GM12878 (cell line): Measurements from ENCODE around the gene ADD2. TPM values are rescaled to one million over a fixed set of nuclear protein-coding genes. Genes with fewer than 3 reads are reported as not detected.

ENCODE experiments used
- ATAC-seq: fragments of 200-7000 bp; cut with Tn5 transposase; 3 replicates; pipeline ENCODE4 v1.9.1; 2020; ENCODE audit warnings: mild to moderate bottlenecking, moderate library complexity
- Bru-seq: library from RNA; stranded (reverse); fragments of 400-500 nt; gene quantifications from one replicate; lab custom pipeline; 2021; lab: Mats Ljungman, UMichigan
- BruChase-seq, 2 experiments: library from RNA; stranded (reverse); fragments of 400-500 nt; gene quantifications; one replicate each; lab custom pipeline; 2021; lab: Mats Ljungman, UMichigan
- BruUV-seq: library from RNA; stranded (reverse); fragments of 400-500 nt; replicated peaks from 2 replicates; lab custom pipeline; 2021; lab: Mats Ljungman, UMichigan
- CTCF ChIA-PET: fragments of 300-600 bp; sonication (Branson Sonifier 250); formaldehyde crosslinking; extraction: SDS; loops from one replicate; lab custom pipeline; 2021; ENCODE audit warnings: inconsistent platforms; lab: Yijun Ruan, JAX
- POLR2A ChIA-PET: fragments of 350-600 bp; formaldehyde crosslinking; extraction: SDS; loops from one replicate; lab custom pipeline; 2021; ENCODE audit warnings: inconsistent platforms; lab: Charles Lee
- RAD21 ChIA-PET: fragments of 300-600 bp; sonication (Branson Sonifier 250); formaldehyde crosslinking; loops from one replicate; lab custom pipeline; 2023; ENCODE audit warnings: antibody characterized with exemption; ENCODE audit not compliant: unreplicated experiment; lab: Charles Lee
- SMC1A ChIA-PET: fragments of 300-600 bp; sonication (Branson Sonifier 250); formaldehyde crosslinking; loops from one replicate; lab custom pipeline; 2023; ENCODE audit not compliant: unreplicated experiment, uncharacterized antibody; lab: Charles Lee
- DNase-seq: peaks from one replicate; pipeline ENCODE4 v3.0.0-alpha.2; 2011; ENCODE audit warnings: low read depth, low spot score
- FAIRE-seq: peaks from 3 replicates; lab custom pipeline; 2011; peaks lifted over from hg19 to GRCh38; lab: Jason Lieb, UNC
- H2AFZ ChIP-seq: 2 replicates; pipeline ENCODE4 v1.6.0; 2011; ENCODE audit warnings: low read depth, low read length, control low read depth; ENCODE audit not compliant: control insufficient read depth
- H3K27ac ChIP-seq: 2 replicates; pipeline ENCODE4 v1.5.1; 2011; ENCODE audit warnings: control low read depth; ENCODE audit not compliant: control insufficient read depth, insufficient read depth
- H3K27me3 ChIP-seq, 2 experiments: replicated peaks in 1 of 2; 2 replicates each; pipeline versions ENCODE4 v1.6.0 to v1.6.1; 2011; ENCODE audit warnings: low read length in 1 of 2; ENCODE audit not compliant: control insufficient read depth in 2 of 2, insufficient read depth in 2 of 2
- H3K36me3 ChIP-seq, 2 experiments: 2 replicates each; pipeline ENCODE4 v1.5.1; 2011; ENCODE audit warnings: low read length in 1 of 2; ENCODE audit not compliant: control insufficient read depth in 2 of 2, insufficient read depth in 2 of 2
- H3K4me1 ChIP-seq: 2 replicates; pipeline ENCODE4 v1.6.1; 2011; ENCODE audit warnings: mild to moderate bottlenecking, low read length, moderate library complexity, mixed read lengths; ENCODE audit not compliant: control insufficient read depth, insufficient read depth
- H3K4me2 ChIP-seq: 2 replicates; pipeline ENCODE4 v1.6.0; 2011; ENCODE audit warnings: control low read depth; ENCODE audit not compliant: control insufficient read depth, insufficient read depth
- H3K4me3 ChIP-seq: fragments of 200-600 bp; sonication (generic); 2 replicates; pipeline ENCODE4 v1.5.1; 2016
- H3K79me2 ChIP-seq: 2 replicates; pipeline ENCODE4 v1.6.0; 2011; ENCODE audit warnings: low read length; ENCODE audit not compliant: control insufficient read depth, insufficient read depth
- H3K9ac ChIP-seq: 2 replicates; pipeline ENCODE4 v1.8.0; 2011; ENCODE audit warnings: low read length, control low read depth, mixed read lengths; ENCODE audit not compliant: control insufficient read depth, insufficient read depth
- H3K9me3 ChIP-seq: replicated peaks from 3 replicates; pipeline ENCODE4 v1.5.1; 2011; ENCODE audit warnings: mild to moderate bottlenecking, low read length; ENCODE audit not compliant: control insufficient read depth, insufficient read depth
- H4K20me1 ChIP-seq: 2 replicates; pipeline ENCODE4 v1.6.0; 2011; ENCODE audit not compliant: control insufficient read depth, insufficient read depth
- CTCF ChIP-seq, 3 experiments: IDR thresholded peaks in 2 of 3; conservative IDR thresholded peaks in 1 of 3; 2 replicates each; pipeline ENCODE4 v1.5.1; 2011; ENCODE audit warnings: low read depth in 3 of 3, low read length in 3 of 3, mild to moderate bottlenecking in 3 of 3, control low read depth in 2 of 3, moderate library complexity in 2 of 3, inconsistent platforms in 1 of 3, mixed read lengths in 1 of 3; ENCODE audit not compliant: control insufficient read depth in 2 of 3, insufficient read depth in 1 of 3; ENCODE audit errors: extremely low read depth in 1 of 3
- DPF2 ChIP-seq: fragments of 450-650 bp; IDR thresholded peaks from 2 replicates; pipeline ENCODE4 v1.6.1; 2017; ENCODE audit warnings: mild to moderate bottlenecking
- EZH2 ChIP-seq: IDR thresholded peaks from 2 replicates; pipeline ENCODE4 v1.6.1; 2012; ENCODE audit warnings: low read depth, mild to moderate bottlenecking, control low read depth, inconsistent platforms, low read length, borderline replicate concordance; ENCODE audit not compliant: control insufficient read depth
- SUZ12 ChIP-seq: fragments of 200-600 bp; sonication (generic); IDR thresholded peaks from one replicate; pipeline ENCODE4 v1.6.1; 2018; ENCODE audit warnings: antibody characterized with exemption, mild to moderate bottlenecking; ENCODE audit not compliant: unreplicated experiment
- YY1 ChIP-seq: IDR thresholded peaks from 2 replicates; pipeline ENCODE4 v1.6.1; 2011; ENCODE audit warnings: low read depth, mild to moderate bottlenecking, low read length
- WGBS: methylation state at CpG from one replicate; pipeline ENCODE4 v1.1.6; 2016; ENCODE audit warnings: low lambda C conversion rate; ENCODE audit not compliant: insufficient replicate concordance, insufficient coverage; ENCODE audit errors: missing lambda C conversion rate; 5-methylcytosine and 5-hydroxymethylcytosine counted together
- in situ Hi-C: fragments of 300-500 bp; cut with MboI; formaldehyde crosslinking; loops from 9 replicates; pipeline ENCODE4 v1.14.3; 2018; ENCODE audit warnings: mixed read lengths
- intact Hi-C: fragments of 100-400 bp; cut with micrococcal nuclease; formaldehyde crosslinking; loops from one replicate; pipeline ENCODE4 v1.14.2; 2022; ENCODE audit not compliant: unreplicated experiment
- long read RNA-seq, 2 experiments: library from polyadenylated mRNA; unstranded; transcript quantifications; one replicate each; pipeline ENCODE4 v2.0.0, GENCODE V29; 2019 to 2020
- polyA minus RNA-seq, 3 experiments: library from RNA; depleted of rRNA, polyadenylated mRNA; stranded (reverse); fragments of >200 nt; gene quantifications; 2 replicates each; pipeline ENCODE4 v1.2.3, GENCODE V29; 2011
- polyA plus RNA-seq, 11 experiments: library from polyadenylated mRNA; depleted of rRNA in 4 of 11; unstranded in 6 of 11; stranded (reverse) in 5 of 11; fragments of >200 nt; fragmentation: Nextera tagmentation in 4 of 11; fragmentation: Illumina TruSeq in 1 of 11; extraction: Ambion mirVana in 4 of 11; extraction: Trizol in 1 of 11; gene quantifications; 1 replicate in 1 of 11; 2 replicates in 10 of 11; pipeline versions ENCODE4 v1.2.1 to v1.2.3, GENCODE V29; 2011 to 2016; ENCODE audit warnings: inconsistent platforms in 2 of 11, missing spikeins in 2 of 11, low read depth in 1 of 11
- total RNA-seq, 4 experiments: library from RNA; depleted of rRNA in 3 of 4; stranded (reverse); fragments of >200 nt in 3 of 4; fragmentation: Illumina TruSeq in 1 of 4; extraction: Trizol in 1 of 4; gene quantifications; 2 replicates each; pipeline versions ENCODE4 v1.2.1 to v1.2.3, GENCODE V29; 2013 to 2021

The ADD2 gene
- not detected in 2 replicates for total RNA-seq (2013; cell fraction: nucleolus; rRNA removed)
- total RNA-seq (2014; rRNA removed) (not detected in 2 replicates), total RNA-seq (2014; rRNA removed; fragmentation: Illumina TruSeq; extraction: Trizol) (not detected in 2 replicates), total RNA-seq (2021) (0.08 and 0.19 TPM in 2 replicates), polyA plus RNA-seq (2011; rRNA removed) (not detected in 2 replicates), polyA plus RNA-seq (2014; fragmentation: Illumina TruSeq; extraction: Trizol) (not detected in 2 replicates), polyA plus RNA-seq (2014; fragmentation: Nextera tagmentation; extraction: Ambion mirVana) (not detected), polyA plus RNA-seq (2014; rRNA removed) (not detected in 2 replicates), polyA plus RNA-seq (2016; fragmentation: Nextera tagmentation; extraction: Ambion mirVana) (under 1 TPM; 0.05 to 0.13 TPM), polyA minus RNA-seq (2011; rRNA and poly(A)+ RNA removed) (0.15 and 0.22 TPM in 2 replicates), Bru-seq, nascent RNA (percentile 3 among the genes with signal in this experiment), BruChase-seq, experiment 1, labeled RNA remaining after a 6-hour chase (percentile 4 among the genes with signal in this experiment), BruChase-seq, experiment 2, labeled RNA remaining after a 2-hour chase (percentile 1 among the genes with signal in this experiment)
- polyA plus RNA-seq (2011; ENCODE audit: low read depth), result not detected
- polyA plus RNA-seq (2011; cell fraction: cytosol; rRNA removed), result 0.03 and 0.17 TPM in 2 replicates
- polyA plus RNA-seq (2011; cell fraction: nucleus; rRNA removed), result 0.07 TPM in 1 of 2 replicates, not detected in the other
- not detected in 2 replicates for polyA plus RNA-seq (2012)
- not detected in 2 replicates for polyA minus RNA-seq (2011; cell fraction: cytosol; rRNA and poly(A)+ RNA removed)
- under 0.01 TPM in 1 of 2 replicates, not detected in the other for polyA minus RNA-seq (2011; cell fraction: nucleus; rRNA and poly(A)+ RNA removed)
- long read RNA-seq, experiment 1, result 0 reads
- long read RNA-seq, experiment 2, result 0 reads

- intact Hi-C loops, result no loop called here
- ChIA-PET RAD21 (no interaction called here), SMC1A (interaction anchor here (1.5 kb wide), 1 partner anchor 101 kb away, joined by 4 read pairs; no protein-coding TSS in a partner anchor), CTCF (interaction anchor here (1.0 kb wide), 1 partner anchor 9 kb away, joined by 3 read pairs; no protein-coding TSS in a partner anchor), POLR2A (no interaction called here)
- 1% methylated on average over 50 of the region's 74 CpGs for WGBS
- in situ Hi-C loops, result no loop called here
- Histone ChIP-seq H2AFZ (peak within 1 kb of the TSS; percentile 22; the same call in 1 of the 2 replicates), H3K27ac (no peak within 1 kb of the TSS), H3K27me3 (peaks cover 6 to 8% of the 10 kb centered on the region in 2 experiments; a peak in 2 of 4 replicates), H3K4me2 (peak within 1 kb of the TSS; percentile 67), H3K4me1 (peaks cover 5% of the 10 kb centered on the region), H3K9ac (no peak within 1 kb of the TSS), H3K4me3 (peak within 1 kb of the TSS; percentile 44; the same call in 1 of the 2 replicates), H3K9me3 (no peaks in the 10 kb centered on the region; the same call in 2 of the 3 replicates), H4K20me1 (0 out of 2 replicates have a peak, but pooled peaks cover 3% of the 10 kb centered on the region), H3K79me2 (no peaks in the 10 kb centered on the region), H3K36me3 (no peaks in the 10 kb centered on the region)
- no peak for FAIRE-seq
- peak; percentile 66 for ATAC-seq
- no peak for DNase-seq
- BruUV-seq, result no TSS peak
- TF ChIP-seq SUZ12 (peak; percentile 96), YY1 (no peak), DPF2 (no peak), CTCF (IDR thresholded peaks at IDR 0.05 in 2 of 3, conservative IDR thresholded peaks at IDR 0.05 in 1 of 3; ENCODE audit: control insufficient read depth in 2 of 3, extremely low read depth in 1 of 3, insufficient read depth in 1 of 3, low read depth in 3 of 3, low read length in 3 of 3) (peak; percentile 7 to 18 (median 10); a peak in 1 of 6 replicates), EZH2 (peak; percentile 78; the same call in 1 of the 2 replicates)
Observed at GRCh38 chr2:70767699-70768589, at the start of gene ADD2. ADD2 (minus strand) TSS chr2:70768200; CDS start chr2:70706408, 61,792 bp downstream.
